HEK293T (cell line): ENCODE results near the gene ARHGAP22.

Experiments
- CTCF ChIA-PET: fragments of 350-600 bp; formaldehyde crosslinking; extraction: SDS; loops from one replicate; lab custom pipeline; 2021; ENCODE audit warnings: antibody characterized with exemption, inconsistent platforms; lab: Yijun Ruan, JAX
- POLR2A ChIA-PET: fragments of 350-600 bp; formaldehyde crosslinking; extraction: SDS; loops from one replicate; lab custom pipeline; 2020; ENCODE audit warnings: antibody characterized with exemption, inconsistent platforms; lab: Yijun Ruan, JAX
- DNase-seq: peaks from one replicate; pipeline ENCODE4 v3.0.0; 2012; ENCODE audit warnings: mixed read lengths; ENCODE audit errors: extremely low spot score
- ARNT ChIP-seq: fragments of 450-650 bp; IDR thresholded peaks from 2 replicates; pipeline ENCODE4 v1.6.1; 2017; ENCODE audit warnings: mild to moderate bottlenecking
- BHLHE40 ChIP-seq: fragments of 450-650 bp; IDR thresholded peaks from 2 replicates; pipeline ENCODE4 v1.6.1; 2016; ENCODE audit warnings: mild to moderate bottlenecking, moderate library complexity, borderline replicate concordance
- CTBP1 ChIP-seq: fragments of 450-650 bp; IDR thresholded peaks from 2 replicates; pipeline ENCODE4 v1.6.1; 2016; ENCODE audit warnings: borderline replicate concordance
- FOXK2 ChIP-seq: fragments of 450-650 bp; IDR thresholded peaks from 2 replicates; pipeline ENCODE4 v1.6.1; 2016; ENCODE audit warnings: mild to moderate bottlenecking
- LEF1 ChIP-seq: fragments of 450-650 bp; IDR thresholded peaks from 2 replicates; pipeline ENCODE4 v1.6.1; 2017; ENCODE audit warnings: mild to moderate bottlenecking, borderline replicate concordance
- NFRKB ChIP-seq: fragments of 450-650 bp; IDR thresholded peaks from 2 replicates; pipeline ENCODE4 v1.6.1; 2016; ENCODE audit warnings: mild to moderate bottlenecking, moderate library complexity
- SP1 ChIP-seq: fragments of 450-650 bp; IDR thresholded peaks from 2 replicates; pipeline ENCODE4 v1.6.1; 2017
- TARDBP ChIP-seq: fragments of 450-650 bp; IDR thresholded peaks from 2 replicates; pipeline ENCODE4 v1.6.1; 2016
- ZNF384 ChIP-seq: fragments of 450-650 bp; IDR thresholded peaks from 2 replicates; pipeline ENCODE4 v1.6.1; 2016
- TF ChIP-seq, protein P1 (sequence below): fragments of 450-650 bp; IDR thresholded peaks from 2 replicates; pipeline ENCODE4 v1.6.1; 2016

ARHGAP22 gene

DNA sequence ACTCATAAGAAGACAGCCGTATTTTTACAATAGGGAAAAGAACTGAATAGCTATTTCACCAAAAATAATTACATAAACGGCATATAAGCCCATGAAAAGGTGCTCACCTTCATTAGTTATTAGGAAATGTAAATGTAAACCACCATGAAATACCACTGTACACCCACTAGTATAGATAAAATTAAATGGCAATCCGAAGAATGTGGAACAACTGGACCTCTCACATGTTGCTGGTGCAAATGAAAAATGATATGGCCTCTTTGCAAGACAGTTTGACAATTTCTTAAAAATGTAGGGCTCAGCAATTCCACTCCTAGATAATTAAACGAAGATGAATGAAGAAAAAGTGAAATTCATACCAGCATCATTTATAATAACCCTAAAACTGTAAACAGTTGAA, 206.6 kb downstream of the ARHGAP22 start:
- ChIA-PET POLR2A (no interaction called here), CTCF (no interaction called here)
- TF ChIP-seq SP1 (no peak), LEF1 (no peak), CTBP1 (no peak), ARNT (no peak), NFRKB (no peak), BHLHE40 (no peak), ZNF384 (no peak), TARDBP (no peak), FOXK2 (no peak)
- TF ChIP-seq, protein P1, sequence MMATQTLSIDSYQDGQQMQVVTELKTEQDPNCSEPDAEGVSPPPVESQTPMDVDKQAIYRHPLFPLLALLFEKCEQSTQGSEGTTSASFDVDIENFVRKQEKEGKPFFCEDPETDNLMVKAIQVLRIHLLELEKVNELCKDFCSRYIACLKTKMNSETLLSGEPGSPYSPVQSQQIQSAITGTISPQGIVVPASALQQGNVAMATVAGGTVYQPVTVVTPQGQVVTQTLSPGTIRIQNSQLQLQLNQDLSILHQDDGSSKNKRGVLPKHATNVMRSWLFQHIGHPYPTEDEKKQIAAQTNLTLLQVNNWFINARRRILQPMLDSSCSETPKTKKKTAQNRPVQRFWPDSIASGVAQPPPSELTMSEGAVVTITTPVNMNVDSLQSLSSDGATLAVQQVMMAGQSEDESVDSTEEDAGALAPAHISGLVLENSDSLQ = no peak
- DNase-seq = no peak
